HG03558 (cell line): ENCODE data around the gene BTBD2.

Experiments used
- ATAC-seq: cut with Tn5 transposase; IDR thresholded peaks from one replicate; pipeline ENCODE4 v1.9.1; 2021; ENCODE audit warnings: moderate number of reproducible peaks; ENCODE audit not compliant: unreplicated experiment; ENCODE audit errors: extremely low read depth

BTBD2 gene

GRCh38 chr19:1987197-1988187, 28.0 kb downstream of the BTBD2 start:
- no peak for ATAC-seq

GRCh38 chr19:1986357-1987162, 29.0 kb downstream of the BTBD2 start:
- no peak for ATAC-seq

GRCh38 chr19:1985588-1986356, 29.7 kb downstream of the BTBD2 start:
- no peak for ATAC-seq

DNA sequence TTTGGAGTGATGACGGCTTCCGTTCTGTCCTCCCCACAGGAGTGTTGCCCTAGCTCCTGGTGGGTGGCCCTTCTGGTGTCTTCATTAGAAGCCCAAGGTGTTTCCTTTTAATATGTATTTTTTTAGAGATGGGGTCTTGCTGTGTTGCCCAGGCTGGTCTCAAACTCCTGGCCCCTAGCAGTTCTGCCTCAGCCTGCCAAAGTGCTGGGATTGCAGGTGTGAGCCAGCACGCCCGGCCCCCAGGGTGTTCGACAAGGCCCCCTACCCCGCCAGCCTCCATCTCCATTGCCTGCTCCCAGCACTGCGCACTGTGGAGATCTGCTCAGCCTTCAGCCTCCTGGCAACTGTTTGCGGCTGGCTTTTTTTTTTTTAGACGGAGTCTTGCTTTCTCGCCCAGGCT, 31.2 kb downstream of the BTBD2 start:
- ATAC-seq, result no peak

- ATAC-seq, result no peak
Observed at GRCh38 chr19:1981253-1981652, 34.3 kb downstream of the BTBD2 start.

- no peak for ATAC-seq
Observed at GRCh38 chr19:1980809-1981181, 34.7 kb downstream of the BTBD2 start.

GRCh38 chr19:1980091-1980808, 35.3 kb downstream of the BTBD2 start:
- ATAC-seq, result no peak

- ATAC-seq, result no peak
Observed at GRCh38 chr19:1979642-1980041, 35.9 kb downstream of the BTBD2 start.

DNA sequence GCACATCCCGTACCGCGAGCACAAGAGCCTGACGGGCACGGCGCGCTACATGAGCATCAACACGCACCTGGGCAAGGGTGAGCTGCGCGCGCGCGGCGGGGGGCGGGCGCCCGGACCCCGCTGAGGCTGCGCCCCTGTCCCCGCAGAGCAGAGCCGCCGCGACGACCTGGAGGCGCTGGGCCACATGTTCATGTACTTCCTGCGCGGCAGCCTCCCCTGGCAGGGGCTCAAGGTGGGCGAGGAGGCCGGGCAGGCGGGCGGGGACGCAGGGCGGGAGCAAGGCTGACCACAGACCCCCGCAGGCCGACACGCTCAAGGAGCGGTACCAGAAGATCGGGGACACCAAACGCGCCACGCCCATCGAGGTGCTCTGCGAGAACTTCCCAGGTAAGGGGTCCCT, 36.5 kb downstream of the BTBD2 start:
- ATAC-seq, result no peak

DNA sequence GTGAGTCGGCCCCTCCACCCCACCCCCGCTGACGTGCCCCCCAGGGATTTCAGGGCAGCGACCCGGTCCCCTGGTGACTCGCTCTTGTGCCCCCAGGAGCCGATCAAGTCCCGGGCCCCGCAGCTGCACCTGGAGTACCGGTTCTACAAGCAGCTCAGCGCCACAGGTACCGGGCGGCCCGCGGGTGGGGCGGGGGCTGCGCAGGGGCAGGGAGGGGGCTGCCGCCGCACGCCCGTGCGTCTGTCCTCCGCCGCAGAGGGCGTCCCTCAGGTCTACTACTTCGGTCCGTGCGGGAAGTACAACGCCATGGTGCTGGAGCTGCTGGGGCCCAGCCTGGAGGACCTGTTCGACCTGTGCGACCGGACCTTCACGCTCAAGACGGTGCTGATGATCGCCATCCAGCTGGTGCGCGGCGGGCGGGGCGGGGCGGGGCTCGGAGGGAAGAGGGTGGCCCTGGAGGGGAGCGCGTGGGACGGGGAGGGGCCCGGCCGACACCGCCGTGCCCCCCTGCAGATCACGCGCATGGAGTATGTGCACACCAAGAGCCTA, 37.1 kb downstream of the BTBD2 start:
- ATAC-seq, result no peak

DNA sequence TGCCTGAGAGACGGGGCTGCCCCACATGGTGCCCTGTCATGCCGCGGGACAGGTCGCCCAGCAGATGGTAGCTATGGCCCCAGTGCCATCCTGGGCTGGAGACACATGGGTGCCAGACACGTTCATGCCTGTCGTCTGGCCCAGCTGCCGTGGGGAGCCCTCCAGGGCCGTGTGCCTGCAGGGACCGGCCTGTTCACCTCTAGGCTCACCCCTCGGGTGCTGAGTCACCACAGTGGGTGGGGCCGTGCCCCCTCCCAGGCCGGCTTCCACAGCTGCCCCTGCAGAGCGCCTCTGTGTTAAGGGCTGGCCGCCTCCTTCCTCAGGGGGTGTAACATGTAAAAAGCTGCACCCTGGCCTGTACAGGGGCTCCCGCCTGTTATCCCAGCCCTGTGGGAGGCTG, 38.4 kb downstream of the BTBD2 start:
- no peak for ATAC-seq

- ATAC-seq, result no peak
Observed at GRCh38 chr19:1975162-1975480, 40.4 kb downstream of the BTBD2 start.

- ATAC-seq, result no peak
Observed at GRCh38 chr19:1974381-1975161, 40.9 kb downstream of the BTBD2 start.

DNA sequence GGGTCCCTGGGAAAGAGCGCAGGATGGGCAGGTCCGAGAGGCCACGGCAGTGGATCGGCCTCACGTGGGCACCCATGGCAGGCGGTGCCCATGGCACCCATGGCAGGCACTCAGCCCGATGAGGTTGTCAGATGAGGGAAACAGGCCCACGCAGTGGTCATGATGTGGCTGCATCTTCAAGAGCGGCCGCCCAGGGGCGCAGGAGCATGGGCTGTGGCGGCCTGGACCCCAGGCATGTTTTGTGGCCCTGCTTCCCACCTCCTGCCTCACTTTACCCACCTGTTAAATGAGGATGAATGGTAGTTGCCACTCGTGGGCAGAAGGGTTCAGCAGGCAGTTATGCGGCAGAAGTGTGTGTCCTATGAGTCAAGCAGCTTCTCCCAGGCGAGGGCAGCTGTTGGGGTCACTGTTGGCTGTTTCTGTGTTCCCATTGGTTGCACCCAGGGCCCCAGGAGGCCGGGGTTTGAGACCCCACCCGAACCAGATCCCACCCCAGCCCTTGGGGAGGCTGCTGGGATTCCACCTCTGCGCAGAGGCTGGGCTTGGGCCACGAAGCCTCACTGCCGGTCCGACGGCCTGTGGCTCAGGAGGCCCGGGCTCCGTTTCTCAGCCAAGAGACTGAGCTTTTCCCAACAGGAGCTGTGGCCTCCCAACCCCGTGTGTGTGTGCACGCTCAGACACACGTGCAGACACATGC, 44.6 kb downstream of the BTBD2 start:
- no peak for ATAC-seq

DNA sequence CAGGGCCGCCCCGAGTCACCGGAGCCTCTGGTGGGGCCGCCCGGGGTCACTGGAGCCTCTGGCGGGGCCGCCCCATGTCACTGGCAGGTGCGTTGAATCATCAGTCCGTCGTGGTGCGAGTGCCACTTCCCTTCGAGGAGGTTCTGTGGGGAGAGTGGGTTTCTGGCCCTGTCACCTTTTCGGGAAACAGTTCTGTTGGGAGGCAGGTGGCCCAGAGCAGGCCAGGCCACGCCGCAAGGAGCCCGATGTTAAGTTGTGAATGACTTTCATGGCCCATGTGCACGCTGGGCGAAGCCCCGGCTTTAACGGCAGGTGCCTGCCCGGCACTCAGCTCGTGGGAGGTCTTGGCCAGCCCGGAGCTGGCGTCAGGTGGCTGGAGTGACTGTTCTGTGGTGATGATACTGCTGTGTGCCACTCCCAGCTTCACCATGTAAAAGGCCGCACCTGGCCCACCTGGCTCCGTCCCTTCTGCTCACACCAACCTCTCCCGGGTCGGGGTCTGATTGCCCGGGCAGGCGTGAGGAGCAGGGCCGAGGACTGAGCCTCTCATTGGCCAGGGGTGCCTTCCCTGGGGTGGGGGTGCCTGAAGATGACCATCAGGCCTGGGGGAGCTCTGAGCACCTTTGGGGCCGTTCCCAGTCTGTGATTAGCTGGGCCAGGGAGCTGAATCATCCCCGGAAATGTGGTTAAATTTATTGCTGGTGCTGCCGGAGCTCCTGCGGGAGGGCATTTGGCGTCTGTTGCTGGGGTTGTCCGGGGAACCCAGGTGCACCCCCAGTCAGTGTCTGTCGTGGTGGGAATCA, 45.3 kb downstream of the BTBD2 start:
- no peak for ATAC-seq

DNA sequence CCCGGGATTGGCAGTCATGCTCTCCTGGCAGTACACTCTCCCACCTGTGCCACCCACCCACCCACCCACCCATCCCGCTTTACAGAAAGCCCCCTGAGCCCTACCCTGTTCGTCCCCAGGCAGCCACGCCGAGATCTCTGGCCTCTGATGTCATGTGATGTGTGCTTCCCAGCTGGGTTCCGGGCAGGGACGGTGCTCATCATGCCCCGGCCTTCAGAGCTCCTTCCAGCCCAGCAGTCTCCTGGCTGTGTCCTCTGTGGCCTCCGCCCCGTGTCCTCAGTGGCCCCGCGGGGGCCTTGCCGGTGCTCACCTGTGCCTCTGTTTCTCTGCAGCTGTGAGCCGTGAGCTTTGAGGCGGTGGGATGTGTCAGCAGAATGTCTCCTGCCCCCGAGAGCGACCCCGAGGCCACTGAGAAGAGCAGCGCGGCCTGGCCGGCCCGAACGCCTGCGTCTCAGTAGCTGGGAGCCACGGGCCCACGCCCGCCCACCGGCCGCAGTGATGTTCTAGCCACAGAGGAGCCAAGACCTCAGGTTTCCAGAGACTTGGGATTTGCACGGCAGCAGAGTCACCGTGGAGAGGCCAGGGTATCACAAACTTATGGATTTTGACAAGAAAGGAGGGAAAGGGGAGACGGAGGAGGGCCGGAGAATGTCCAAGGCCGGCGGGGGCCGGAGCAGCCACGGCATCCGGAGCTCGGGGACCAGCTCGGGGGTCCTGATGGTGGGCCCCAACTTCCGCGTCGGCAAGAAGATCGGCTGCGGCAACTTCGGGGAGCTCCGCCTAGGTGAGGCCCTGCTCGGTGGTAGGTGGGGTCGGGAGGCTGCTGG, 46.1 kb downstream of the BTBD2 start:
- ATAC-seq, result no peak
